Activated CD4-positive, CD25-positive, alpha-beta regulatory T cell treated with anti-CD3 and anti-CD28 coated beads, Interleukin-2, amount 50 U/mL, for 72 hours (primary cell): ENCODE measurements around the gene TRUB1.
"Not testable (repeated sequence)": the region's sequence is repeated elsewhere in the genome, so short reads cannot be mapped to it uniquely, and the experiment has no call there.

Experiments used
- DNase-seq: peaks from one replicate; pipeline ENCODE4 v3.0.0; 2021

Gene TRUB1

GRCh38 chr10:114925587-114926586 lies 12.1 kb upstream of the TRUB1 start:
- no peak for DNase-seq

GRCh38 chr10:114928818-114929217 lies 9.2 kb upstream of the TRUB1 start:
- DNase-seq: no peak

- DNase-seq: no peak
These were observed 7.7 kb upstream of the TRUB1 start for GRCh38 chr10:114930320-114930719.

- DNase-seq: no peak
These were observed 6.8 kb upstream of the TRUB1 start for GRCh38 chr10:114931072-114931679.

GRCh38 chr10:114932225-114932624 lies 5.8 kb upstream of the TRUB1 start:
- no peak for DNase-seq

GRCh38 chr10:114932945-114933344 lies 5.0 kb upstream of the TRUB1 start:
- no peak for DNase-seq

- no peak for DNase-seq
These were observed 4.4 kb upstream of the TRUB1 start for GRCh38 chr10:114933588-114933987.

GRCh38 chr10:114933995-114934394 lies 4.0 kb upstream of the TRUB1 start:
- DNase-seq: not testable (repeated sequence)

- DNase-seq: no peak
These were observed 830 bp downstream of the TRUB1 start for GRCh38 chr10:114938856-114939193.

GRCh38 chr10:114940735-114941134 lies 2.7 kb downstream of the TRUB1 start:
- DNase-seq: no peak

- DNase-seq: no peak
These were observed 5.0 kb downstream of the TRUB1 start for GRCh38 chr10:114943000-114943399.

GRCh38 chr10:114953047-114953446 lies 15.1 kb downstream of the TRUB1 start:
- no peak for DNase-seq

- DNase-seq: no peak
These were observed 18.0 kb downstream of the TRUB1 start for GRCh38 chr10:114955984-114956383.

- DNase-seq: no peak
These were observed 18.5 kb downstream of the TRUB1 start for GRCh38 chr10:114956466-114956865.

GRCh38 chr10:114957122-114957521 lies 19.1 kb downstream of the TRUB1 start:
- DNase-seq: no peak

- no peak for DNase-seq
These were observed 19.7 kb downstream of the TRUB1 start for GRCh38 chr10:114957673-114958072.

- no peak for DNase-seq
These were observed 24.4 kb downstream of the TRUB1 start for GRCh38 chr10:114962441-114962840.

- DNase-seq: no peak
These were observed 25.9 kb downstream of the TRUB1 start for GRCh38 chr10:114963908-114964307.

GRCh38 chr10:114967071-114967470 lies 29.1 kb downstream of the TRUB1 start:
- DNase-seq: no peak

- DNase-seq: no peak
These were observed 32.5 kb downstream of the TRUB1 start for GRCh38 chr10:114970515-114970914.

GRCh38 chr10:114973306-114973705 lies 35.3 kb downstream of the TRUB1 start:
- DNase-seq: no peak

- DNase-seq: no peak
These were observed 36.0 kb downstream of the TRUB1 start for GRCh38 chr10:114973997-114974396.

- no peak for DNase-seq
These were observed 36.6 kb downstream of the TRUB1 start for GRCh38 chr10:114974625-114975024.

- DNase-seq: no peak
These were observed 37.1 kb downstream of the TRUB1 start for GRCh38 chr10:114975091-114975490.
